Keratinocyte (primary cell): Measurements from ENCODE around the gene LRRC4C. TPM values are rescaled to one million over a fixed set of nuclear protein-coding genes. Genes with fewer than 3 reads are reported as not detected.

Source experiments
- DNase-seq: peaks from one replicate; pipeline ENCODE4 v3.0.0-alpha.2; 2011; ENCODE audit warnings: low read depth, missing footprints, low spot score
- FAIRE-seq: peaks from 2 replicates; lab custom pipeline; 2011; peaks lifted over from hg19 to GRCh38; lab: Jason Lieb, UNC
- H2AFZ ChIP-seq: 2 replicates; pipeline ENCODE4 v1.6.0; 2012; ENCODE audit warnings: low read length, control low read depth, inconsistent platforms; ENCODE audit not compliant: control insufficient read depth
- H3K27ac ChIP-seq: 2 replicates; pipeline ENCODE4 v1.5.1; 2011; ENCODE audit warnings: low read length; ENCODE audit not compliant: control insufficient read depth, insufficient read depth
- H3K27me3 ChIP-seq: 3 replicates; pipeline ENCODE4 v1.6.0; 2011; ENCODE audit warnings: low read length; ENCODE audit not compliant: control insufficient read depth, insufficient read depth; ENCODE audit errors: extremely low read depth
- H3K36me3 ChIP-seq, 2 experiments: 2 replicates in 1 of 2; 3 replicates in 1 of 2; pipeline ENCODE4 v1.5.1; 2011; ENCODE audit warnings: low read length in 2 of 2, mild to moderate bottlenecking in 1 of 2; ENCODE audit not compliant: control insufficient read depth in 2 of 2, insufficient read depth in 2 of 2; ENCODE audit errors: extremely low read depth in 1 of 2
- H3K4me1 ChIP-seq: 3 replicates; pipeline ENCODE4 v1.5.1; 2011; ENCODE audit warnings: low read length; ENCODE audit not compliant: control insufficient read depth, insufficient read depth; ENCODE audit errors: extremely low read depth
- H3K4me2 ChIP-seq: 3 replicates; pipeline ENCODE4 v1.6.0; 2011; ENCODE audit warnings: low read depth, low read length; ENCODE audit not compliant: control insufficient read depth, insufficient read depth; ENCODE audit errors: extremely low read depth
- H3K4me3 ChIP-seq, 3 experiments: fragments of 200-600 bp in 1 of 3; sonication (generic) in 1 of 3; 2 replicates in 2 of 3; 3 replicates in 1 of 3; pipeline ENCODE4 v1.5.1; 2011 to 2016; ENCODE audit warnings: low read length in 3 of 3, mild to moderate bottlenecking in 3 of 3, control low read depth in 2 of 3, inconsistent platforms in 1 of 3, low read depth in 1 of 3, mixed read lengths in 1 of 3, mixed run types in 1 of 3, moderate library complexity in 1 of 3; ENCODE audit not compliant: control insufficient read depth in 2 of 3, insufficient read depth in 2 of 3; ENCODE audit errors: extremely low read depth in 1 of 3
- H3K79me2 ChIP-seq: 2 replicates; pipeline ENCODE4 v1.6.0; 2012; ENCODE audit warnings: low read length; ENCODE audit not compliant: control insufficient read depth, insufficient read depth
- H3K9ac ChIP-seq: 3 replicates; pipeline ENCODE4 v1.6.0; 2011; ENCODE audit warnings: low read length; ENCODE audit not compliant: control insufficient read depth, insufficient read depth; ENCODE audit errors: extremely low read depth
- H3K9me1 ChIP-seq: 3 replicates; pipeline ENCODE4 v1.6.0; 2011; ENCODE audit warnings: low read length; ENCODE audit not compliant: control insufficient read depth, insufficient read depth; ENCODE audit errors: extremely low read depth
- H3K9me3 ChIP-seq: 2 replicates; pipeline ENCODE4 v1.5.1; 2012; ENCODE audit warnings: low read depth, low read length; ENCODE audit not compliant: control insufficient read depth
- H4K20me1 ChIP-seq: 3 replicates; pipeline ENCODE4 v1.6.0; 2011; ENCODE audit warnings: low read length; ENCODE audit not compliant: control insufficient read depth, insufficient read depth; ENCODE audit errors: extremely low read depth
- CTCF ChIP-seq, 3 experiments: IDR thresholded peaks in 1 of 3; conservative IDR thresholded peaks in 1 of 3; optimal IDR thresholded peaks in 1 of 3; 2 replicates in 2 of 3; 3 replicates in 1 of 3; pipeline versions ENCODE3 to v1.5.1; 2011; ENCODE audit warnings: low read length in 3 of 3, mild to moderate bottlenecking in 3 of 3, moderate library complexity in 2 of 3, control low read depth in 1 of 3, inconsistent platforms in 1 of 3; ENCODE audit not compliant: insufficient read depth in 2 of 3; ENCODE audit errors: extremely low read depth in 1 of 3
- EZH2 ChIP-seq: IDR thresholded peaks from one replicate; pipeline ENCODE4 v1.6.1; 2012; ENCODE audit warnings: inconsistent platforms, mild to moderate bottlenecking, low read length, moderate library complexity
- dilution Hi-C: fragments of 300-500 bp; cut with MboI; formaldehyde crosslinking; loops from one replicate; pipeline ENCODE4 v1.7.0; 2020; ENCODE audit warnings: low sequenced_read_pairs; ENCODE audit not compliant: extremely low pct_ligation_motif_present
- polyA plus RNA-seq, 5 experiments: library from polyadenylated mRNA; depleted of rRNA in 3 of 5; stranded (reverse) in 3 of 5; stranded (forward) in 1 of 5; unstranded in 1 of 5; fragments of >200 nt; gene quantifications; 1 replicate in 1 of 5; 2 replicates in 3 of 5; 3 replicates in 1 of 5; pipeline versions ENCODE4 v1.2.1 to v1.2.3, GENCODE V29; 2011 to 2012; ENCODE audit warnings: missing spikeins in 2 of 5, low read depth in 1 of 5, low replicate concordance in 1 of 5

Gene LRRC4C
- polyA plus RNA-seq, 1 donor (not counting 4 experiments of a cell fraction or from before 2014, with no cell fraction given), result not detected

GRCh38 chr11:41458641-41459040 lies 811 bp downstream of the LRRC4C start:
- H3K27me3 ChIP-seq, result peaks cover 26% of the 10 kb centered on the region
- H3K9me3 ChIP-seq, result no peaks in the 10 kb centered on the region
- no peak for DNase-seq
- no peak overlapping the region for H3K27ac ChIP-seq
- no peak overlapping the region for H3K4me3 ChIP-seq
- no peaks in the 10 kb centered on the region for H3K4me1 ChIP-seq
- H3K4me2 ChIP-seq, result no peak overlapping the region
- dilution Hi-C loops, result no loop called here
- no peaks in the 10 kb centered on the region for H3K9me1 ChIP-seq
- no peak overlapping the region for H3K9ac ChIP-seq
- no peaks in the 10 kb centered on the region for H4K20me1 ChIP-seq
- H2AFZ ChIP-seq, result no peak overlapping the region
- no peaks in the 10 kb centered on the region for H3K36me3 ChIP-seq
- FAIRE-seq, result no peak
- no peak for TF ChIP-seq CTCF (optimal IDR thresholded peaks at IDR 0.05 in 1 of 3, IDR thresholded peaks at IDR 0.05 in 1 of 3, conservative IDR thresholded peaks at IDR 0.05 in 1 of 3; ENCODE audit: extremely low read depth in 1 of 3, insufficient read depth in 2 of 3, low read length in 3 of 3)
- no peak for TF ChIP-seq EZH2
- H3K79me2 ChIP-seq, result no peaks in the 10 kb centered on the region

- Histone ChIP-seq H4K20me1 (no peaks in the 10 kb centered on the region), H3K9ac (no peak overlapping the region), H3K36me3 (no peaks in the 10 kb centered on the region), H3K9me3 (no peaks in the 10 kb centered on the region), H3K4me3 (no peak overlapping the region), H3K9me1 (no peaks in the 10 kb centered on the region), H3K27ac (no peak overlapping the region), H3K4me1 (no peaks in the 10 kb centered on the region), H3K27me3 (peaks cover 26% of the 10 kb centered on the region), H3K4me2 (no peak overlapping the region), H2AFZ (no peak overlapping the region), H3K79me2 (no peaks in the 10 kb centered on the region)
- TF ChIP-seq CTCF (optimal IDR thresholded peaks at IDR 0.05 in 1 of 3, IDR thresholded peaks at IDR 0.05 in 1 of 3, conservative IDR thresholded peaks at IDR 0.05 in 1 of 3; ENCODE audit: extremely low read depth in 1 of 3, insufficient read depth in 2 of 3, low read length in 3 of 3), result no peak
- TF ChIP-seq EZH2, result no peak
- FAIRE-seq, result no peak
- dilution Hi-C loops, result no loop called here
- DNase-seq, result no peak
These were observed 1.3 kb downstream of the LRRC4C start for GRCh38 chr11:41458154-41458553.
